Fibroblast of villous mesenchyme (primary cell): ENCODE data around the gene IFNGR2. TPM values are rescaled to one million over a fixed set of nuclear protein-coding genes. Genes with fewer than 3 reads are reported as not detected.
"Not testable (repeated sequence)": the region's sequence is repeated elsewhere in the genome, so short reads cannot be mapped to it uniquely, and the experiment has no call there.

ENCODE experiments used
- DNase-seq: peaks from one replicate; pipeline ENCODE4 v3.0.0-alpha.2; 2010; ENCODE audit warnings: low read depth
- H3K4me3 ChIP-seq: 2 replicates; pipeline ENCODE4 v1.5.1; 2011; ENCODE audit warnings: low read depth, mild to moderate bottlenecking, low read length
- CTCF ChIP-seq: IDR thresholded peaks from 2 replicates; pipeline ENCODE4 v1.5.1; 2012; ENCODE audit warnings: low read depth, mild to moderate bottlenecking, low read length; ENCODE audit not compliant: insufficient read depth
- total RNA-seq: library from RNA; depleted of rRNA; stranded (reverse); fragments of >200 nt; gene quantifications from 2 replicates; pipeline ENCODE4 v1.2.3, GENCODE V29; 2012

Gene IFNGR2
- total RNA-seq, 1 donor, result 69.1 TPM

GRCh38 chr21:33360881-33361602, 42.2 kb upstream of the IFNGR2 start:
- peak; percentile 92 for TF ChIP-seq CTCF
- peak; percentile 76 for DNase-seq
- H3K4me3 ChIP-seq, result peak overlapping the region; percentile 39

DNA sequence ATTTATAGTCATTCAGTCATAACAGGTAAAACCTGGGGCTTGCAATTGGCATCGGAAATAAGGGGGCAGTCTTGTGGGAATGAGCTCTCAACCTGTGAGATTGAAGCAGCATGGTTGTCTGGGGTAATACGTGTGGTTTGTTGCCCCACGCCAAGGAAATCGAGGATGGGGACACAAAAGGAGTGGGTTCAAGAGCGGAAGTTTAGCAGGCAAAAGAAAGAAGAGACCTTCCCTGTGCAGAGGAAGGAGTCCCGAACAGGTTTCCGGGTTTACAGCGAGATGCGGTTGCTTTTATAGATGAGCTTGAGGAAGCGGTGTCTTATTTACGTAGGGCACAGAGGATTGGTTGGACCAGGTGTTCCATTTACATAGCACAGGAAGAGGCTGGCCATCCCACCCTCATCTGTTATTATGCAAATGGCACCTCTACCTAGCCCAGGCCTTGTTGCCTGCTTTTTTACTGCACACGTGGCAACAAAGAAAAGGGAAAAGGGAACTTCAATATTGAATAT, 41.1 kb upstream of the IFNGR2 start:
- no peak for TF ChIP-seq CTCF

DNA sequence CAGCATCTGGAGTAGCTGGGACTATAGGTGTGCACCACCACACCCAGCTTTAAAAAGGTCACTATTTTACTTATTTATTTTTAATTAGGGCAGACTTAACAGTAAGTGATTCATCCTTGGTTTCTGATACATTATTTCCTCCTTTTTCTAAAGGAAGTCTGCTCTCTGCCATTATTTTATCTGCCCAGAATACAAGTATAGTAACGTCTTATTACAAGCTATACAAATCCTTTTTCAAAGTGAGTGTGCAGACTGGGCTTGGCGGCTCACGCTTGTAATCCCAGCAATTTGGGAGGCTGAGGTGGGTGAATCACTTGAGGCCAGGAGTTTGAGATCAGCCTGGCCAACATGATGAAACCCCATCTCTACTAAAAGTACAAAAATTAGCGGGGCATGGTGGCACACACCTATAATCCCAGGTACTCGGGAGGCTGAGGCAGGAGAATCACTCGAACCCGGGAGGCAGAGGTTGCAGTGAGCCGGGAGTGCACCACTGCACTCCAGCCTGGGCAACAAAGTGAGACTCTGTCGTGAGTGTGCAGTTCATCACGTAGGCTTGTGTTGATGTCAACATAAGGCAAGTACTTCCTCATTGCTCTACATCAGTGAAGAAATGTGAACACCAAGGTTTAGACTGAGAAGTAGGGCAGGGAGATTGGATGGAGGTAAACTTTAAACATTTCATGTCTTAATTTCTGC, 39.2 kb upstream of the IFNGR2 start:
- DNase-seq, H3K4me3 ChIP-seq: not testable (repeated sequence)

More for the DNA sequence above, 41.1 kb upstream of the IFNGR2 start:
- no peak for DNase-seq
- H3K4me3 ChIP-seq, result no peak overlapping the region

DNA sequence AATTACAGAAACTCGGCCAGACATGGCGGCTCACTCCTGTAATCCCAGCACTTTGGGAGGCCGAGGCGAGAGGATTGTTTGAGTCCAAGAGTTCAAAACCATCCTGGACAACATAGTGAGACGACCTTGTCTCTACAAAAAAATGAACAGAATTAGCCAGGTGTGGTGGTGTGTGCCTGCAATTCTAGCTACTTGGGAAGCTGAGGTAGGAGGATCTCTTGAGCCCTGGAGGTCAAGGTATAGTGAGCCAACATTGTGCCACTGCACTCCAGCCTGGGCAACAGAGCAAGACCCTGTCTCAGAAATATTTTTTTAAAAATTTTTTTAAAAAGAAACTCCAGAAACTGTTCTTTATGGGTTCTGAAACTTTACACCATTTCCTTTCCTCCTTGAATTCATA, 38.4 kb upstream of the IFNGR2 start:
- no peak for DNase-seq
- no peak for TF ChIP-seq CTCF

DNA sequence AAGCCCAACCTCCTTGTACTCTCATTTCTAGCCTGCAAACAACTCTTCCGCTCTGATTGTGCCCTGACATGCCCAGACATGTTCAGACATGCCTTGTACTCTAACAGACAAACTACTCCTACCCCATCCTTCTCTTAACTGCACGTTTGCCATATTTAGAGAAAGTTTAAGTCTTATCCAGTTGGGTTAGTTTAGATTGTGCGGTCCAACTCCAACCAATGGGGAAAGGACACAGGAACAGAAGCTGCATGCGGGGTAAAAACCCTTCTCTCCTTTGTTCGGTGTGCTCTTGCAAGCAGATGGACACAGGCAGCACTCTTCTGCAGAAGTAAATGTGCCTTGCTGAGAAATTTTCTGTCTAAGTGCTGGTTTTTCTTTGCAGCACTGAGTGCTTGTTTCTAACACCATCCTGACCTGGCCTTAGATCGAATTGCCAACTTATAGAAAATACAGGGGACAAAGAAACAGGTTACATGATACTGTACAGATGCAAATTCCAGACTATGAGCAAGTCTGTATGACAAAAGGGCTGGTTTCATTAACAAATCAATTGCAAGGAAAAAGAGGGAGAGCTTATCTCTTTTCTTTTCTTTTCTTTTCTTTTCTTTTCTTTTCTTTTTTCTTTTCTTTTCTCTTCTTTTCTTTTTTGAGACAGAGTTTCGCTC, 35.8 kb upstream of the IFNGR2 start:
- H3K4me3 ChIP-seq, result no peak overlapping the region
- no peak for DNase-seq
- no peak for TF ChIP-seq CTCF

More for the DNA sequence above, 38.4 kb upstream of the IFNGR2 start:
- H3K4me3 ChIP-seq, result no peak overlapping the region

- no peak overlapping the region for H3K4me3 ChIP-seq
- no peak for TF ChIP-seq CTCF
- DNase-seq, result no peak
Observed at GRCh38 chr21:33368124-33368523, 35.1 kb upstream of the IFNGR2 start.

DNA sequence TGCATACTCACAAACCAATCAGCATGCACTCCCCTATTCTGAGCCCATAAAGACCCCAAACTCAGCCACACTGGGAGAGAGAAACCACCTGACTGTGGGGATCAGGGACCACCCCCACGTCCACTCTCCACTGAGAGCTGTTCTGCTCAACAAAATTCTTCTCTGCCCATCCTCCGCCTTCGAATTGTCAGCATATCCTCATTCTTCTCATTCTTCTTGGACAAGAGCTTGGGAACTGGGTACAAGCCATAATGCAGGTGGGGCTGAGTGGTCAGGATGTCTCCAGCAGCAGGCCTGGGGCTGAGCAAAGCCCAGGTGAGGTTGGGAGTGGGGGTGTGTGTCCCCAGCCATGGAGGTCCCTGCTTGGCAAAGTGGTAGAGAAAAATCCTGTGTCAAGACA, 34.6 kb upstream of the IFNGR2 start:
- no peak overlapping the region for H3K4me3 ChIP-seq
- DNase-seq, result no peak
- no peak for TF ChIP-seq CTCF
